SK-N-MC (cell line): ENCODE measurements around the gene KCNC4.

Source experiments
- EZH2 ChIP-seq: fragments of 200-600 bp; sonication (generic); IDR thresholded peaks from one replicate; pipeline ENCODE4 v1.6.1; 2017; ENCODE audit warnings: antibody characterized with exemption
- FOXP2 ChIP-seq: optimal IDR thresholded peaks from 2 replicates; pipeline ENCODE3; 2011; ENCODE audit warnings: mild to moderate bottlenecking, moderate library complexity; ENCODE audit not compliant: insufficient read depth; ENCODE audit errors: extremely low read length, control extremely low read depth
- POLR2AphosphoS5 ChIP-seq: IDR thresholded peaks from 2 replicates; pipeline ENCODE4 v1.6.1; 2012; ENCODE audit warnings: mild to moderate bottlenecking, low read depth, low read length, borderline replicate concordance

GRCh38 chr1:110186558-110186957 is 23.6 kb upstream of the KCNC4 start:
- no peak for TF ChIP-seq POLR2AphosphoS5
- TF ChIP-seq EZH2, result no peak
- TF ChIP-seq FOXP2, result no peak
